Astrocyte (in vitro differentiated cells and primary cell): ENCODE measurements around the gene SURF6. TPM values are rescaled to one million over a fixed set of nuclear protein-coding genes. Genes with fewer than 3 reads are reported as not detected.

Source experiments
- DNase-seq: peaks from one replicate; pipeline ENCODE4 v3.0.0-alpha.2; 2010; ENCODE audit warnings: low read depth
- FAIRE-seq: peaks from 2 replicates; lab custom pipeline; 2011; peaks lifted over from hg19 to GRCh38; lab: Jason Lieb, UNC
- H2AFZ ChIP-seq: 2 replicates; pipeline ENCODE4 v1.6.0; 2012; ENCODE audit warnings: low read depth, low read length, inconsistent platforms
- H3K27ac ChIP-seq: 2 replicates; pipeline ENCODE4 v1.5.1; 2011; ENCODE audit warnings: low read depth, low read length, inconsistent platforms
- H3K27me3 ChIP-seq: 2 replicates; pipeline ENCODE4 v1.6.0; 2011; ENCODE audit warnings: low read length, inconsistent platforms; ENCODE audit not compliant: insufficient read depth
- H3K36me3 ChIP-seq: 2 replicates; pipeline ENCODE4 v1.5.1; 2011; ENCODE audit warnings: low read length, inconsistent platforms; ENCODE audit not compliant: insufficient read depth
- H3K4me1 ChIP-seq: 2 replicates; pipeline ENCODE4 v1.5.1; 2011; ENCODE audit warnings: low read length, inconsistent platforms; ENCODE audit not compliant: insufficient read depth
- H3K4me2 ChIP-seq: 2 replicates; pipeline ENCODE4 v1.6.0; 2012; ENCODE audit warnings: low read length, inconsistent platforms
- H3K4me3 ChIP-seq: 2 replicates; pipeline ENCODE4 v1.5.1; 2011; ENCODE audit warnings: low read depth, mild to moderate bottlenecking, low read length, inconsistent platforms; ENCODE audit not compliant: insufficient read depth
- H3K79me2 ChIP-seq: 2 replicates; pipeline ENCODE4 v1.6.0; 2012; ENCODE audit warnings: mild to moderate bottlenecking, low read length, inconsistent platforms; ENCODE audit not compliant: insufficient read depth
- H3K9ac ChIP-seq: 2 replicates; pipeline ENCODE4 v1.6.0; 2012; ENCODE audit warnings: mild to moderate bottlenecking, low read length, inconsistent platforms
- H3K9me3 ChIP-seq: 2 replicates; pipeline ENCODE4 v1.5.1; 2012; ENCODE audit warnings: low read depth, mild to moderate bottlenecking, low read length, inconsistent platforms; ENCODE audit not compliant: insufficient read depth
- H4K20me1 ChIP-seq: 2 replicates; pipeline ENCODE4 v1.6.0; 2012; ENCODE audit warnings: low read length, inconsistent platforms; ENCODE audit not compliant: insufficient read depth
- H3K27ac Mint-ChIP-seq: one replicate; pipeline ENCODE4 v1.8.0; 2021; ENCODE audit warnings: mild to moderate bottlenecking, mixed read lengths; ENCODE audit not compliant: unreplicated experiment
- H3K27me3 Mint-ChIP-seq: one replicate; pipeline ENCODE4 v1.8.0; 2021; ENCODE audit warnings: low read depth, mixed read lengths; ENCODE audit not compliant: unreplicated experiment
- H3K36me3 Mint-ChIP-seq: one replicate; pipeline ENCODE4 v1.8.0; 2021; ENCODE audit warnings: low read depth, mixed read lengths; ENCODE audit not compliant: unreplicated experiment
- H3K4me1 Mint-ChIP-seq: one replicate; pipeline ENCODE4 v1.8.0; 2021; ENCODE audit warnings: low read depth, mixed read lengths; ENCODE audit not compliant: unreplicated experiment
- H3K4me3 Mint-ChIP-seq: one replicate; pipeline ENCODE4 v1.8.0; 2021; ENCODE audit warnings: mild to moderate bottlenecking, moderate library complexity, mixed read lengths; ENCODE audit not compliant: unreplicated experiment
- H3K9me3 Mint-ChIP-seq: one replicate; pipeline ENCODE4 v1.8.0; 2021; ENCODE audit warnings: mild to moderate bottlenecking, mixed read lengths; ENCODE audit not compliant: unreplicated experiment
- EZH2 ChIP-seq: IDR thresholded peaks from 2 replicates; pipeline ENCODE4 v1.6.1; 2012; ENCODE audit warnings: mild to moderate bottlenecking, low read length, inconsistent platforms; ENCODE audit not compliant: insufficient read depth
- total RNA-seq: library from RNA; stranded (reverse); gene quantifications from 2 replicates; pipeline ENCODE4 v1.2.1, GENCODE V29; 2021
- TF ChIP-seq, protein P1 (sequence below): IDR thresholded peaks from 2 replicates; pipeline ENCODE4 v1.5.1; 2011; ENCODE audit warnings: low read depth, mild to moderate bottlenecking, inconsistent platforms, low read length, moderate library complexity; ENCODE audit not compliant: insufficient read depth

Gene SURF6
- total RNA-seq, 1 donor from 2014 or later, result 25.1 TPM

DNA sequence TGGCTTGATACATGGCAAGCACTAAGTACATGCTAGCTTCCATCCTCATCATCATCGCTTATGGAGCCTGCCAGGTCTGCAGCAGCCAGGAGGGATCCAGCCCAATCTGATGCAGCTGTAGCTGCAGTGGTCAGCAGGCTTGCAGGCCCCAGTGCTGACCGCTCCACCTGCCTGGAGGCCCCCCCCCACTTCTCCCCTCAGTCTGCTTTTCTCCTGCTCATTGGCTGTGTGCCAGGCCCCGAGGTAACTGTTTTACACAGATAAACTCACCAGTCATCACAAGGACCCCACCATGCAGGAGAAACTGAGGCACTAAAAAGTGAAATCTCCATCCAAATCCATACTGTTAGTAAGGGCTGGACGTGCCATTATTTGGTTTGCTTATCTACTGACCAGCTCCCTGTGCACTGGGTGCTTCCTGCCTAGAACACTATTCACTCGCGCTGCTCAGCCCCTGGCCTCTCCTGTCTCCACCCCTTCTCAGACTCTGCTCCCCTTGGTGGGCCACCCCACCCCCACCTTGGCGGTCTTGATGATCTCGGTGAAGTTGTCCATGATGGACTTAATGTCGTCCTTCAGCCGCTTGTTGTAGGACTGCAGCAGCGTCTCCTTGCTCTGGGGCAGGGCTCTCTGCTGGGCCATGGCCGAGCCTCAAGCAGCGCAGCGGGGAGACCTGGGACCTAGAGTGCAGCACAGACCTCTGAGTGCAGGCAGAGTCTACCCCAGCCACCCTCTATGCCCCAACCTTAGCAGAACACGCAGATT is 10.2 kb upstream of the SURF6 start:
- Mint-ChIP-seq H3K27me3 (no peaks in the 10 kb centered on the region), H3K27ac (no peak overlapping the region)

DNA sequence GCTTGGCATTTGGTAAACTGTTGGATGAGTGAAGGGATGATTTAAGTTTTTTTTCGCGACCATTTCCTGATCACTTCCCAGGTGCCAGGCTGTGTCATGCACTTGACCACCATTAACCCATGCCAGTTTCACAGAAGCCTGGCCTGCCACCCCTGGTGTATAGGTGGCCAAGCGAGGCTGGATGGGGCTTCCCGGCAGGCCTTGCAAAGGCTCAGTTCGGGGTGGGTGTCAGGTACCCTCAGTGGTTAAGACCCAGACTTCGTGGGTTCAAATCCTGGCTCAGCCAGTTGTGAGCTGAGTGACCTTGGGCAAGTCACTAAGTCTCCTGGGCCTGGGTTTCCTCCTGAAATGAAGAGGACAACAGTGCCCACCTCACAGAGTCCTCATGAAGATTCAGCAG is 9.6 kb upstream of the SURF6 start:
- peaks cover 28% of the 10 kb centered on the region for H3K36me3 Mint-ChIP-seq
- no peak overlapping the region for H3K4me2 ChIP-seq
- H3K27ac ChIP-seq, result no peak overlapping the region
- H3K9me3 Mint-ChIP-seq, result no peaks in the 10 kb centered on the region
- no peak overlapping the region for H3K4me3 ChIP-seq
- no peak for TF ChIP-seq EZH2
- TF ChIP-seq, protein P1, sequence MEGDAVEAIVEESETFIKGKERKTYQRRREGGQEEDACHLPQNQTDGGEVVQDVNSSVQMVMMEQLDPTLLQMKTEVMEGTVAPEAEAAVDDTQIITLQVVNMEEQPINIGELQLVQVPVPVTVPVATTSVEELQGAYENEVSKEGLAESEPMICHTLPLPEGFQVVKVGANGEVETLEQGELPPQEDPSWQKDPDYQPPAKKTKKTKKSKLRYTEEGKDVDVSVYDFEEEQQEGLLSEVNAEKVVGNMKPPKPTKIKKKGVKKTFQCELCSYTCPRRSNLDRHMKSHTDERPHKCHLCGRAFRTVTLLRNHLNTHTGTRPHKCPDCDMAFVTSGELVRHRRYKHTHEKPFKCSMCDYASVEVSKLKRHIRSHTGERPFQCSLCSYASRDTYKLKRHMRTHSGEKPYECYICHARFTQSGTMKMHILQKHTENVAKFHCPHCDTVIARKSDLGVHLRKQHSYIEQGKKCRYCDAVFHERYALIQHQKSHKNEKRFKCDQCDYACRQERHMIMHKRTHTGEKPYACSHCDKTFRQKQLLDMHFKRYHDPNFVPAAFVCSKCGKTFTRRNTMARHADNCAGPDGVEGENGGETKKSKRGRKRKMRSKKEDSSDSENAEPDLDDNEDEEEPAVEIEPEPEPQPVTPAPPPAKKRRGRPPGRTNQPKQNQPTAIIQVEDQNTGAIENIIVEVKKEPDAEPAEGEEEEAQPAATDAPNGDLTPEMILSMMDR, result no peak
- peaks cover 45% of the 10 kb centered on the region for H4K20me1 ChIP-seq
- peak overlapping the region; percentile 91 for H3K4me3 Mint-ChIP-seq
- peaks cover 31% of the 10 kb centered on the region for H3K36me3 ChIP-seq
- peaks cover 23% of the 10 kb centered on the region for H3K4me1 ChIP-seq
- no peak overlapping the region for H2AFZ ChIP-seq
- no peak overlapping the region for H3K27ac Mint-ChIP-seq
- no peaks in the 10 kb centered on the region for H3K9me3 ChIP-seq
- H3K4me1 Mint-ChIP-seq, result peaks cover 20% of the 10 kb centered on the region
- no peaks in the 10 kb centered on the region for H3K27me3 Mint-ChIP-seq
- DNase-seq (no peak), FAIRE-seq (no peak)
- no peak overlapping the region for H3K9ac ChIP-seq
- peaks cover 53% of the 10 kb centered on the region for H3K79me2 ChIP-seq
- H3K27me3 ChIP-seq, result no peaks in the 10 kb centered on the region

More for the DNA sequence above, 10.2 kb upstream of the SURF6 start:
- FAIRE-seq, result no peak
- Mint-ChIP-seq H3K4me3 (peak overlapping the region; percentile 91), H3K9me3 (no peaks in the 10 kb centered on the region), H3K4me1 (peaks cover 21% of the 10 kb centered on the region), H3K36me3 (peaks cover 25% of the 10 kb centered on the region)
- H3K27me3 ChIP-seq, result no peaks in the 10 kb centered on the region
- no peaks in the 10 kb centered on the region for H3K9me3 ChIP-seq
- H3K4me3 ChIP-seq, result peak overlapping the region; percentile 98
- peaks cover 37% of the 10 kb centered on the region for H3K36me3 ChIP-seq
- H3K4me2 ChIP-seq, result peak overlapping the region; percentile 90
- TF ChIP-seq, protein P1, result no peak
- no peak for TF ChIP-seq EZH2
- DNase-seq, result no peak
- H3K27ac ChIP-seq, result no peak overlapping the region
- peak overlapping the region; percentile 100 for H3K9ac ChIP-seq
- peaks cover 23% of the 10 kb centered on the region for H3K4me1 ChIP-seq
- peaks cover 51% of the 10 kb centered on the region for H4K20me1 ChIP-seq
- H2AFZ ChIP-seq, result no peak overlapping the region
- peaks cover 59% of the 10 kb centered on the region for H3K79me2 ChIP-seq

DNA sequence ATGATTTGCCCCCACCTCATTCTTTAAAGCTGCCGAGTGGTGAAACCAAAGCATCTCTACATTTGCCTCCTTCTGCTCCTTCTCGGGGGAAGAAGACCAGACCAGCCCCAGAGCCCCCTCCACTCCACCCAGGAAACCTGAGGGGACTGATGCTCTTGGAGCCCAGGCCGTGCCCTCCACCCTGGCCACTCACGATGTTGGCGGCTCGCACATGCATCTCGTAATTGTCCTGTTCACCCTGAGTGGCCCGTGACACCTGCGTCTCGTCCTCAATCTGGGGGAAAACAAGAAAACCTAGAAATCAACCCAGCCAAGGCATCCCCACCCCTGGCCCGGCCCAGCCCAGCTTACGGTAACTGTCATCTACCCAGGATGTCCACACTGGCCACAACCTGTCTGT is 9.0 kb upstream of the SURF6 start:
- Histone ChIP-seq H3K9ac (no peak overlapping the region), H3K4me3 (no peak overlapping the region), H4K20me1 (peaks cover 39% of the 10 kb centered on the region), H3K4me1 (peaks cover 18% of the 10 kb centered on the region), H2AFZ (no peak overlapping the region), H3K79me2 (peaks cover 47% of the 10 kb centered on the region), H3K27ac (no peak overlapping the region), H3K27me3 (no peaks in the 10 kb centered on the region), H3K9me3 (no peaks in the 10 kb centered on the region), H3K4me2 (no peak overlapping the region), H3K36me3 (peaks cover 31% of the 10 kb centered on the region)
- TF ChIP-seq EZH2, result no peak
- TF ChIP-seq, protein P1, result no peak
- Mint-ChIP-seq H3K27me3 (no peaks in the 10 kb centered on the region), H3K4me3 (no peak overlapping the region), H3K27ac (no peak overlapping the region), H3K9me3 (no peaks in the 10 kb centered on the region), H3K36me3 (peaks cover 25% of the 10 kb centered on the region), H3K4me1 (peaks cover 14% of the 10 kb centered on the region)
- no peak for FAIRE-seq
- no peak for DNase-seq
